HG03342 (cell line): ENCODE data around the gene RNF112.
"Not testable (repeated sequence)": the region's sequence is repeated elsewhere in the genome, so short reads cannot be mapped to it uniquely, and the experiment has no call there.

Source experiments
- ATAC-seq: cut with Tn5 transposase; IDR thresholded peaks from one replicate; pipeline ENCODE4 v1.9.1; 2021; ENCODE audit warnings: mild to moderate bottlenecking, moderate library complexity; ENCODE audit not compliant: unreplicated experiment

The RNF112 gene

DNA sequence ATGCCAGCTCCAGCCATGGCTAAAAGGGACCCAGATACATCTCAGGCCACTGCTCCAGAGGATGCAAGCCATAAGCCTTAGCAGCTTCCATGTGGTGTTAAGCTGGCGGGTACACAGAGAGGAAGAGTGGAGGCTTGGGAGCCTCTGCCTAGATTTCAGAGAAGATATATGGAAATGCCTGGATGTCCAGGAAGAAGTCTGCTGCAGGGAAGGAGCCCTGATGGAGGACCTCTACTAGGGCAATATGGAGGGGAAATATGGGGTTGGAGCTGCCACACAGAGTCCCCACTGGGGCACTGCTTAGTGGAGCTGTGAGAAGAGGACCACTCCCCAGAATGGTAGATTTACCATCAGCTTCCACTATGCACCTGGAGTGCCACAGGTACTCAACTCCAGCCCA lies 32.1 kb downstream of the RNF112 start:
- no peak for ATAC-seq

DNA sequence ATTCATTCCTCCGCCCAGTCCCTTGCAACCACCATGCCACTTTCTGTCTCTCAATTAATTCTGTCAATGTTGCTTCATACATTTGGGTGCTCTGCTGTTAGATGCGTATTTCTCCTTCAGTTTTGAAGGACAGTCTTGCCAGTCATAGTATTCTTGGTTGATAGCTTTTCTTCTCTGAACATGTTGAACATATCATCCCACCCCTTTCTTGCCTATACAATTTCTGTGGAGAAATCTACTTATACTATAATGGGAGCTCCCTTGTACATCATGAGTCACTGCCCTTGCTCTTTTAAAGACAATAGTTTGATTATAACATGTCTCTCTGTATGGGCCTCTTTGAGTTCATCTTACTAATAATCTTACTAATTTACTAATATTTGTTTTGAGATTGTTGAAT lies 34.1 kb downstream of the RNF112 start:
- ATAC-seq = no peak

DNA sequence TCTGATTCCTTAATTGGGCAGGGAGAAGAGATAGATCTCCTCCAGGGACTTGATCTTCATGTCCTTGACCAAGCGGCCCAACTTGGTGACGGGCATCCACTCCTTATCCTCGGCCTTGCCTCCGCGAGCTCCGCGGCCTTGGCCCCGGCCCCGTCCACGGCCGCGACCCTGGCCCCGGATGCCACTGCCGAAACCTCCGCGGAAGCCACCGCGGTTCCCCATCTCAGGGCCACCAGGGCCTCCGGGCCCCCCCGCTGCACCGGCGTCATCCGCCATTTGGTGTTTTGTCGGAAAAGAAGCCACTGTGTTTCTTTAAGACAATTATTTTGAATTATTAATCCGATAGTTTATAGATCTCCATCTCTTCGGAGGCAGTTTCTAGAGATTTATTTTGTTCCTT lies 35.5 kb downstream of the RNF112 start:
- not testable (repeated sequence) for ATAC-seq

- no peak for ATAC-seq
These were observed 36.1 kb downstream of the RNF112 start for GRCh38 chr17:19447085-19447583.

DNA sequence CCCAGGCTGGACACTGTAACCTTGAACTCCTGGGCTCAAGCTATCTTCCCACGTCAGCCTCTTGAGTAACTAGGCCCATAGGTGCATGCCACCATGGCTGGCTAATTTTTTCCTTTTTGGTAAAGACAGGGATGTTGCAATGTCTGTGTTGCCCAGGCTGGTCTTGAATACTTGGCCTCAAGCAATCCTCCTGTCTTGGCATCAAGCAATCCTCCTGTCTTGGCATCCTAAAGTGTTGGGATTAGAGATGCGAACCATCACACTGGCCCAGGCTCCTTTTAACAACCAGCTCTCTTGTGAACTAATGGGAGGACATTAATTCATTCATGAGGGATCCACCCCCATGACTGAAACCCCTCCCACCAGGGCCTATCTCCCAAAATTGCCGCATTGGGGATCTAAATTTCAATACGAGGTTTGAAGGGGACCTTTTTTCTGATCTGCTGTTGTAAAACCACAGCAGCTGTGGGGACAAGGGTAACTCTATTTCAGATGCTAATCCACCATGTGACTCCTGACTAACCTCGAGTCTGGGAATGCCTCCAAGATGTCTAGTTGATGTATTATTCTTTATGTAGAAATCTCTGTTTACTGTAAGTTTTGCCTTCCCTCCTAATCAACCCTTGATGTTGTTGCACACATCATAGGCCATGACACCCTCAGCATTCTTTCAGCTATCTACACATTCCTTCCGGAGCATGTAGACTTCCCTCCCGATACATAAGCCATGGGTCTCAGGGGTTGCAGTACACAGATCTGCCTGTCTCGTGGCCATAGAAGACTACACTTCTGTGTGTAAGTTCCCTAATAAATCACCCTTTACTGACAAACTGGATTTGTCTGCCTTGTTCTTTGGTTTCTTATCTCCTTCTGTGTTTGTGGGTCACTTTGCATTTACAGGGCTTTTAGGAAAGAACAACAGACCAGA lies 37.6 kb downstream of the RNF112 start:
- ATAC-seq = no peak

- no peak for ATAC-seq
These were observed 38.6 kb downstream of the RNF112 start for GRCh38 chr17:19449656-19450055.

DNA sequence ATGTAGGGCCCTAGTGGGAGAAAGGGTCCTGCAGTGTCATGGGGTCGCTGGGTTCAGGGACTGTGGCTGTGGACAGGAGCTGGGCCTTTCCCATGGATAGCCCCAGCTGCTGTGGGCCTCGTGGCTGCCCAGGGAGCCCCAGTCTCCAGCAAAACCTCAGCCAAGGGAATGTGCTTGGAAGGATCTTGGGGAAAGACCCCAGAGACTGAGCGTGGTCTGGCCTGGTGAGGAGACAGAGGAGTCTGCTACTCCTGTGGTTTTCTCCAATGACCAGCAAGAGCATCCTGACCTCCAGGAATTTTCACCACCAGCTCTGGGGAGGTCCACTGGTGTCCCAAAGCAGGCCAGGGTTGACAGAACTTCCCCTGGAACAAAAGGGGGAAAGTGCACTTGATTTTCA lies 42.3 kb downstream of the RNF112 start:
- ATAC-seq = no peak

- no peak for ATAC-seq
These were observed 43.0 kb downstream of the RNF112 start for GRCh38 chr17:19454074-19454473.

- ATAC-seq = no peak
These were observed 45.2 kb downstream of the RNF112 start for GRCh38 chr17:19456016-19456927.

- no peak for ATAC-seq
These were observed 46.0 kb downstream of the RNF112 start for GRCh38 chr17:19457046-19457445.

DNA sequence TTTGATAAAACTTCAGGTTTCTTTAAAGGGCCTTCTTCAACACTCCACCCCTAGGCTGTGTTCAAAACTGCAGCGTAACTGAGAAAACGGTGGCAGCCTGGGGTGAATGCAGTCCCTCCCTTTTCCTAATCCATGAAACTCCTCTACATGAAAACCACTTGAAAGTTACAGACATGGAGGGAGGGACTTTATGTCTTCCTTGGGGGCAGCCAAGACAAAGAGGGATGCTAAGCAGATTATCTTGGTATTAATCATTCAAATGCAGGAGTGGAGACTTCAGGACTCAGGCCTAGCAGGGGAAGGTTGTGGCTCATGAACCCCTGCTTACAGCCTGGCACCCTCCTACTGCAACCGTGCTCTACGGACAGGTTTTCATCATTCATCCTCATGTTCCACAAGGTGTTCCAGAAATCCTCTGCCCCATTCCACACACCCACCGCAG lies 46.8 kb downstream of the RNF112 start:
- no peak for ATAC-seq

GRCh38 chr17:19458481-19458880 lies 47.4 kb downstream of the RNF112 start:
- ATAC-seq = not testable (repeated sequence)

GRCh38 chr17:19459018-19459655 lies 48.1 kb downstream of the RNF112 start:
- not testable (repeated sequence) for ATAC-seq

- ATAC-seq = no peak
These were observed 49.7 kb downstream of the RNF112 start for GRCh38 chr17:19460700-19461099.

DNA sequence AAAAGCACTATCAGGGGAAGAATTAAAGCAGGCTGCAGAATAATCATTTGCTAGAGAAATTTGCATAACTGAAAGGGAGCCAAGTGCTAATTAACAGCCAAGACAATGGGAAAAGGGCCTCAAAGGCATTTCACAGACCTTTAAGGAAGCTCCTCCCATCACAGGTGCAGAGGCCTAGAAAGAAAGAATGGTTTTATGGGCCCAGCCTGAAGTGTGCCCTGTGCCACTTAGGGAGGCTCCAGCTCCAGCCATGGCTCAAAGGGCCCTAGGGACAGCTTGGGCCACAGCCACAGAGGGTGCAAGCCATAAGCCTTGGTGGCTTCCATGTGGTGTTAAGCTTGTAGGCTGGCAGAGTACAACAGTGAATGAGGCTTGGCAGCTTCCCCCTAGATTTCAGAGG lies 50.1 kb downstream of the RNF112 start:
- ATAC-seq = no peak

- no peak for ATAC-seq
These were observed 50.6 kb downstream of the RNF112 start for GRCh38 chr17:19461681-19462080.

- not testable (repeated sequence) for ATAC-seq
These were observed 51.5 kb downstream of the RNF112 start for GRCh38 chr17:19462456-19463035.

- no peak for ATAC-seq
These were observed 53.3 kb downstream of the RNF112 start for GRCh38 chr17:19464031-19465026.
